IMR-90 (cell line): ENCODE data around the gene SLIT3. TPM values are rescaled to one million over a fixed set of nuclear protein-coding genes. Genes with fewer than 3 reads are reported as not detected.

Experiments
- ATAC-seq: fragments of 200-7000 bp; cut with Tn5 transposase; 2 replicates; pipeline ENCODE4 v1.9.1; 2020; ENCODE audit warnings: low read depth, mild to moderate bottlenecking, moderate library complexity
- BruUV-seq: library from RNA; stranded (reverse); fragments of 400-500 nt; replicated peaks from 2 replicates; lab custom pipeline; 2021; lab: Mats Ljungman, UMichigan
- CTCF ChIA-PET: fragments of 300-600 bp; formaldehyde crosslinking; extraction: SDS; loops from one replicate; lab custom pipeline; 2021; ENCODE audit warnings: antibody characterized with exemption; lab: Yijun Ruan, JAX
- POLR2A ChIA-PET: fragments of 300-600 bp; sonication (Branson Sonifier 250); formaldehyde crosslinking; loops from one replicate; lab custom pipeline; 2022; ENCODE audit warnings: antibody characterized with exemption; ENCODE audit not compliant: unreplicated experiment; lab: Charles Lee
- DNase-seq: peaks from one replicate; pipeline ENCODE4 v3.0.0; 2013
- H2AFZ ChIP-seq: replicated peaks from 2 replicates; pipeline ENCODE3; 2013; ENCODE audit warnings: low read length, mild to moderate bottlenecking; ENCODE audit not compliant: poor library complexity
- H2AK5ac ChIP-seq: 2 replicates; pipeline ENCODE4 v1.6.1; 2013; ENCODE audit warnings: low read depth, low read length, inconsistent platforms
- H2AK9ac ChIP-seq: replicated peaks from 2 replicates; pipeline ENCODE3; 2013; ENCODE audit warnings: mild to moderate bottlenecking, low read depth, low read length, moderate library complexity; ENCODE audit not compliant: poor library complexity
- H2BK120ac ChIP-seq: 2 replicates; pipeline ENCODE4 v1.6.1; 2013; ENCODE audit warnings: low read depth, low read length, inconsistent platforms
- H2BK15ac ChIP-seq: 3 replicates; pipeline ENCODE4 v1.6.1; 2013; ENCODE audit warnings: low read depth, low read length, inconsistent platforms
- H2BK20ac ChIP-seq: 2 replicates; pipeline ENCODE4 v1.6.1; 2013; ENCODE audit warnings: low read depth, mild to moderate bottlenecking, inconsistent platforms, low read length, moderate library complexity
- H2BK5ac ChIP-seq: 2 replicates; pipeline ENCODE4 v1.6.1; 2013; ENCODE audit warnings: mild to moderate bottlenecking, low read depth, low read length, inconsistent platforms; ENCODE audit not compliant: poor library complexity, severe bottlenecking
- H3K14ac ChIP-seq: replicated peaks from 2 replicates; pipeline ENCODE4 v1.6.1; 2013; ENCODE audit warnings: low read depth, low read length, inconsistent platforms
- H3K18ac ChIP-seq: 2 replicates; pipeline ENCODE4 v1.6.1; 2013; ENCODE audit warnings: low read depth, low read length, control low read depth
- H3K23ac ChIP-seq: 2 replicates; pipeline ENCODE4 v1.6.1; 2013; ENCODE audit warnings: low read depth, low read length, inconsistent platforms
- H3K27ac ChIP-seq: 2 replicates; pipeline ENCODE4 v1.5.1; 2013; ENCODE audit warnings: mild to moderate bottlenecking, control low read depth, low read length; ENCODE audit not compliant: insufficient read depth
- H3K27me3 ChIP-seq: 2 replicates; pipeline ENCODE4 v1.6.1; 2013; ENCODE audit warnings: low read length; ENCODE audit not compliant: control insufficient read depth, insufficient read depth
- H3K36me3 ChIP-seq: 2 replicates; pipeline ENCODE4 v1.6.1; 2013; ENCODE audit warnings: low read length, mixed read lengths; ENCODE audit not compliant: control insufficient read depth, insufficient read depth
- H3K4ac ChIP-seq: 2 replicates; pipeline ENCODE4 v1.6.1; 2013; ENCODE audit warnings: low read depth, low read length, inconsistent platforms
- H3K4me1 ChIP-seq: 2 replicates; pipeline ENCODE4 v1.6.1; 2013; ENCODE audit warnings: low read length, mixed read lengths; ENCODE audit not compliant: control insufficient read depth, insufficient read depth
- H3K4me2 ChIP-seq: 2 replicates; pipeline ENCODE4 v1.6.1; 2013; ENCODE audit warnings: low read depth, mild to moderate bottlenecking, control low read depth, low read length, moderate library complexity
- H3K4me3 ChIP-seq: 2 replicates; pipeline ENCODE4 v1.5.1; 2013; ENCODE audit warnings: low read depth, mild to moderate bottlenecking, control low read depth, low read length, moderate library complexity; ENCODE audit not compliant: insufficient read depth
- H3K56ac ChIP-seq: 2 replicates; pipeline ENCODE4 v1.6.1; 2013; ENCODE audit warnings: low read length, inconsistent platforms; ENCODE audit not compliant: insufficient read depth; ENCODE audit errors: extremely low read depth
- H3K79me1 ChIP-seq, 2 experiments: 2 replicates each; pipeline ENCODE4 v1.6.1; 2013; ENCODE audit warnings: low read length in 2 of 2, inconsistent platforms in 1 of 2, low read depth in 1 of 2
- H3K9ac ChIP-seq: 2 replicates; pipeline ENCODE4 v1.6.1; 2013; ENCODE audit warnings: low read depth, low read length, control low read depth
- H3K9me1 ChIP-seq: 2 replicates; pipeline ENCODE4 v1.6.1; 2013; ENCODE audit warnings: low read length, inconsistent platforms; ENCODE audit not compliant: insufficient read depth
- H3K9me3 ChIP-seq: 2 replicates; pipeline ENCODE4 v1.6.1; 2013; ENCODE audit warnings: low read length; ENCODE audit not compliant: control insufficient read depth, insufficient read depth
- H4K20me1 ChIP-seq: 2 replicates; pipeline ENCODE4 v1.6.1; 2013; ENCODE audit warnings: low read length, inconsistent platforms; ENCODE audit not compliant: insufficient read depth
- H4K5ac ChIP-seq: 2 replicates; pipeline ENCODE4 v1.6.1; 2013; ENCODE audit warnings: mild to moderate bottlenecking, low read depth, low read length, control low read depth
- H4K8ac ChIP-seq, 2 experiments: 2 replicates each; pipeline ENCODE4 v1.6.1; 2013; ENCODE audit warnings: low read depth in 2 of 2, low read length in 2 of 2, control low read depth in 1 of 2, inconsistent platforms in 1 of 2
- H4K91ac ChIP-seq: 2 replicates; pipeline ENCODE4 v1.6.1; 2013; ENCODE audit warnings: low read depth, low read length, inconsistent platforms; ENCODE audit not compliant: insufficient read depth
- BHLHE40 ChIP-seq: fragments of 150-350 bp; IDR thresholded peaks from 2 replicates; pipeline ENCODE4 v1.6.1; 2016; ENCODE audit warnings: mild to moderate bottlenecking, low read depth, low read length
- CEBPB ChIP-seq: IDR thresholded peaks from 2 replicates; pipeline ENCODE4 v1.6.1; 2012; ENCODE audit warnings: low read depth, low read length, improper control_type of control experiment
- CHD1 ChIP-seq: IDR thresholded peaks from 2 replicates; pipeline ENCODE4 v1.6.1; 2012; ENCODE audit warnings: low read depth, low read length, improper control_type of control experiment
- MAFK ChIP-seq: IDR thresholded peaks from 2 replicates; pipeline ENCODE4 v1.6.1; 2012; ENCODE audit warnings: low read depth, low read length, improper control_type of control experiment
- MAZ ChIP-seq: IDR thresholded peaks from 2 replicates; pipeline ENCODE4 v1.6.1; 2012; ENCODE audit warnings: low read depth, mild to moderate bottlenecking, low read length, improper control_type of control experiment, moderate library complexity, borderline replicate concordance
- NFE2L2 ChIP-seq: fragments of 150-350 bp; IDR thresholded peaks from 2 replicates; pipeline ENCODE4 v1.6.1; 2016; ENCODE audit warnings: low read depth, mild to moderate bottlenecking, low read length
- POLR2A ChIP-seq: IDR thresholded peaks from 2 replicates; pipeline ENCODE4 v1.6.1; 2012; ENCODE audit warnings: mild to moderate bottlenecking, low read depth, low read length
- RAD21 ChIP-seq: IDR thresholded peaks from 2 replicates; pipeline ENCODE4 v1.6.1; 2012; ENCODE audit warnings: low read length, improper control_type of control experiment
- RCOR1 ChIP-seq: IDR thresholded peaks from 2 replicates; pipeline ENCODE4 v1.6.1; 2012; ENCODE audit warnings: mild to moderate bottlenecking, low read length, improper control_type of control experiment; ENCODE audit not compliant: insufficient replicate concordance
- RFX5 ChIP-seq: IDR thresholded peaks from 2 replicates; pipeline ENCODE4 v1.8.0; 2012; ENCODE audit warnings: low read depth, mild to moderate bottlenecking, low read length, moderate library complexity
- SMC3 ChIP-seq: fragments of 150-350 bp; IDR thresholded peaks from 2 replicates; pipeline ENCODE4 v1.6.1; 2016; ENCODE audit warnings: low read depth, mild to moderate bottlenecking, antibody characterized with exemption, low read length, moderate library complexity
- WGBS, 2 experiments: methylation state at CpG; one replicate each; pipeline versions ENCODE4 v1.1.5 to v1.1.7; 2013; ENCODE audit warnings: missing lambda C conversion rate in 2 of 2; ENCODE audit not compliant: insufficient read length in 1 of 2; ENCODE audit errors: extremely low coverage in 2 of 2; 5-methylcytosine and 5-hydroxymethylcytosine counted together
- dilution Hi-C: fragments of 300-500 bp; cut with HindIII; formaldehyde crosslinking; loops from one replicate; pipeline ENCODE4 v1.14.3; 2018; ENCODE audit warnings: low sequenced_read_pairs; ENCODE audit not compliant: unreplicated experiment
- in situ Hi-C: fragments of 300-500 bp; cut with MboI; formaldehyde crosslinking; loops from 3 replicates; pipeline ENCODE4 v1.14.3; 2019; ENCODE audit warnings: low sequenced_read_pairs, inconsistent platforms, mixed read lengths
- intact Hi-C: fragments of 100-400 bp; cut with micrococcal nuclease; formaldehyde crosslinking; loops from 2 replicates; pipeline ENCODE4 v1.10.0; 2022
- polyA plus RNA-seq, 3 experiments: library from polyadenylated mRNA; depleted of rRNA; stranded (reverse); fragments of >200 nt; gene quantifications; 2 replicates each; pipeline ENCODE4 v1.2.3, GENCODE V29; 2012; ENCODE audit warnings: low replicate concordance in 1 of 3
- total RNA-seq: library from RNA; depleted of rRNA; stranded (reverse); fragments of >200 nt; gene quantifications from 2 replicates; pipeline ENCODE4 v1.2.3, GENCODE V29; 2012
- TF ChIP-seq, protein P1 (sequence below): fragments of 150-350 bp; IDR thresholded peaks from 2 replicates; pipeline ENCODE4 v1.6.1; 2017; ENCODE audit warnings: mild to moderate bottlenecking, antibody characterized with exemption, low read length, low read depth
- TF ChIP-seq, protein P2 (sequence below): fragments of 150-350 bp; IDR thresholded peaks from 2 replicates; pipeline ENCODE4 v1.6.1; 2016; ENCODE audit warnings: low read depth, mild to moderate bottlenecking, low read length, moderate library complexity, borderline replicate concordance
- TF ChIP-seq, protein P3 (sequence below): conservative IDR thresholded peaks from 2 replicates; pipeline ENCODE4 v1.5.1; 2012; ENCODE audit warnings: mild to moderate bottlenecking, low read depth, low read length, improper control_type of control experiment

Gene SLIT3
- total and polyA plus RNA-seq, 2 of the 4 experiments (the other 2 are of a cell fraction) = 0.18 to 0.50 TPM

DNA sequence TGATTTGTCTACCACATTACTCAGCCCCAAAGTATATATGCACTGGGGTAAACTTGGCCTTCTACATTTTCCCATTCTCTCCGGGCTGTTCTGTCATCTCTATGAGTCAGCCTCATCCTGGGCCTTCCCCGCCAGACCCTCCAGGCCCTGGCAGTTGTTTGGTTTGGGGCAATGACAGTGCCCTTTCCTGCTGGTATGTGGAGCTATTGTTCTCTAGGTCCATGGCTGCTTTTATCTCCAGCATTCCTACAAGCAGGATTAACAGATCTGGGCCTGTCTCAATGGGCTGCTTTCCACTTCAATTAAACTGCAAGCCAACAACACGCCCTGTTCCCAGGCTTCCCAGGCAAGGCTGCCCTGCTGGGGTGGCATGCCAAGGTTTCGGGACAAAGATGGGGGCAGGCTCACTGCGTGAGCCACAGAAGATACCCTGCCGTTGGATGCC is 136.4 kb downstream of the SLIT3 start:
- in situ Hi-C loops (no loop called here), dilution Hi-C loops (no loop called here), intact Hi-C loops (no loop called here)
- Histone ChIP-seq H4K20me1 (no peaks in the 10 kb centered on the region), H3K18ac (no peak overlapping the region), H3K9ac (no peak overlapping the region), H3K9me3 (peaks cover 13% of the 10 kb centered on the region; the same call in 1 of the 2 replicates), H4K91ac (no peak overlapping the region), H3K79me1 (no peaks in the 10 kb centered on the region), H3K36me3 (no peaks in the 10 kb centered on the region), H3K9me1 (no peaks in the 10 kb centered on the region), H2AFZ (no peak overlapping the region), H3K4me1 (no peaks in the 10 kb centered on the region), H3K14ac (no peak overlapping the region), H3K4me3 (no peak overlapping the region), H2BK5ac (no peak overlapping the region), H2BK15ac (no peak overlapping the region), H3K27ac (no peak overlapping the region), H4K5ac (no peak overlapping the region), H3K4me2 (no peak overlapping the region), H3K23ac (no peak overlapping the region), H3K56ac (no peak overlapping the region), H2AK5ac (no peak overlapping the region), H3K27me3 (no peaks in the 10 kb centered on the region), H2BK120ac (no peak overlapping the region), H3K4ac (no peak overlapping the region), H4K8ac (no peak overlapping the region), H2BK20ac (no peak overlapping the region), H2AK9ac (no peak overlapping the region)
- ChIA-PET CTCF (interaction anchor here (0.9 kb wide), 1 partner anchor 161 kb away, joined by 3 read pairs; no protein-coding TSS in a partner anchor), POLR2A (no interaction called here)
- BruUV-seq = no TSS peak
- DNase-seq (no peak), ATAC-seq (no peak)
- WGBS, 2 experiments = 63% methylated on average over 1 of the region's 6 CpGs; no CpG with 5 or more reads in 1 of the 2 experiments
- TF ChIP-seq SMC3 (no peak), RFX5 (no peak), NFE2L2 (no peak), RAD21 (no peak), POLR2A (no peak), MAZ (no peak), CHD1 (no peak), MAFK (no peak), BHLHE40 (no peak), RCOR1 (no peak), CEBPB (no peak)
- TF ChIP-seq, protein P1, sequence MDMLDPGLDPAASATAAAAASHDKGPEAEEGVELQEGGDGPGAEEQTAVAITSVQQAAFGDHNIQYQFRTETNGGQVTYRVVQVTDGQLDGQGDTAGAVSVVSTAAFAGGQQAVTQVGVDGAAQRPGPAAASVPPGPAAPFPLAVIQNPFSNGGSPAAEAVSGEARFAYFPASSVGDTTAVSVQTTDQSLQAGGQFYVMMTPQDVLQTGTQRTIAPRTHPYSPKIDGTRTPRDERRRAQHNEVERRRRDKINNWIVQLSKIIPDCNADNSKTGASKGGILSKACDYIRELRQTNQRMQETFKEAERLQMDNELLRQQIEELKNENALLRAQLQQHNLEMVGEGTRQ = no peak
- TF ChIP-seq, protein P2, sequence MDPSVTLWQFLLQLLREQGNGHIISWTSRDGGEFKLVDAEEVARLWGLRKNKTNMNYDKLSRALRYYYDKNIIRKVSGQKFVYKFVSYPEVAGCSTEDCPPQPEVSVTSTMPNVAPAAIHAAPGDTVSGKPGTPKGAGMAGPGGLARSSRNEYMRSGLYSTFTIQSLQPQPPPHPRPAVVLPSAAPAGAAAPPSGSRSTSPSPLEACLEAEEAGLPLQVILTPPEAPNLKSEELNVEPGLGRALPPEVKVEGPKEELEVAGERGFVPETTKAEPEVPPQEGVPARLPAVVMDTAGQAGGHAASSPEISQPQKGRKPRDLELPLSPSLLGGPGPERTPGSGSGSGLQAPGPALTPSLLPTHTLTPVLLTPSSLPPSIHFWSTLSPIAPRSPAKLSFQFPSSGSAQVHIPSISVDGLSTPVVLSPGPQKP = no peak
- TF ChIP-seq, protein P3, sequence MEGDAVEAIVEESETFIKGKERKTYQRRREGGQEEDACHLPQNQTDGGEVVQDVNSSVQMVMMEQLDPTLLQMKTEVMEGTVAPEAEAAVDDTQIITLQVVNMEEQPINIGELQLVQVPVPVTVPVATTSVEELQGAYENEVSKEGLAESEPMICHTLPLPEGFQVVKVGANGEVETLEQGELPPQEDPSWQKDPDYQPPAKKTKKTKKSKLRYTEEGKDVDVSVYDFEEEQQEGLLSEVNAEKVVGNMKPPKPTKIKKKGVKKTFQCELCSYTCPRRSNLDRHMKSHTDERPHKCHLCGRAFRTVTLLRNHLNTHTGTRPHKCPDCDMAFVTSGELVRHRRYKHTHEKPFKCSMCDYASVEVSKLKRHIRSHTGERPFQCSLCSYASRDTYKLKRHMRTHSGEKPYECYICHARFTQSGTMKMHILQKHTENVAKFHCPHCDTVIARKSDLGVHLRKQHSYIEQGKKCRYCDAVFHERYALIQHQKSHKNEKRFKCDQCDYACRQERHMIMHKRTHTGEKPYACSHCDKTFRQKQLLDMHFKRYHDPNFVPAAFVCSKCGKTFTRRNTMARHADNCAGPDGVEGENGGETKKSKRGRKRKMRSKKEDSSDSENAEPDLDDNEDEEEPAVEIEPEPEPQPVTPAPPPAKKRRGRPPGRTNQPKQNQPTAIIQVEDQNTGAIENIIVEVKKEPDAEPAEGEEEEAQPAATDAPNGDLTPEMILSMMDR = no peak
